COLO668 (cell line): ENCODE results near the gene CAMTA1.
"Not testable (repeated sequence)": the region's sequence is repeated elsewhere in the genome, so short reads cannot be mapped to it uniquely, and the experiment has no call there.

Experiments used
- DNase-seq: peaks from one replicate; lab custom pipeline; 2025; ENCODE audit not compliant: unreplicated experiment; lab: John Stamatoyannopoulos, UW

The CAMTA1 gene

DNA sequence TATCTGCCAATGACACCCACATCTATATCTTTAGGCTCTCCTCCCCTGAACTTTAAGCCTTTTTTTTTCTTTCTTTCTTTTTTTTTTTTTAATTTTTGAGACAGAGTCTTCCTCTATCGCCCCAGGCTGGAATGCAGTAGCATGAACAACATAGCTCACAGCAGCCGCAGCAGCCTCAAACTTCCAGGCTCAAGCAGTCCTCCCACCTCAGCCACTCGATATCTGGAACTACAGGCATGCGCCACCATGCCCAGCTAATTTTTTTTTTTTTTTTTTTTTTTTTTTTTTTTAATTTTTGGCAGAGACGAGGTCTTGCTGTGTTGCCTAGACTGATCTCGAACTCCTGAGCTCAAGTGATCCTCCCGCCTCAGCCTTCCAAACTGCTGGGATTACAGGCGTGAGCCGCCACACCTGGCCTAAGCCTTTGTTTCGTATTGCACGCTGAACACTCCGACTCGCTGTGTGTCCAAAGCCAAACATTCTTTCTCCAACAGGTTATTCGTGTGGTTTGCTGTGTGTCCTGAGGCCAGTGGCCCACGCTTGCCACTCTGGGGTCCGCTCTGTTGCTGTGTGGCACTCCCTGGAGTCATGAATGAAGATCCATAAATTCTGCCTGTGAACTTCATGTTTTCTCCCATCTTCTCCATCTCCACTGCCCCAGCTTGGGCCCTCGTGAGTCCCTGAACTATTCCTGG lies 119.4 kb downstream of the CAMTA1 start:
- DNase-seq: no peak

DNA sequence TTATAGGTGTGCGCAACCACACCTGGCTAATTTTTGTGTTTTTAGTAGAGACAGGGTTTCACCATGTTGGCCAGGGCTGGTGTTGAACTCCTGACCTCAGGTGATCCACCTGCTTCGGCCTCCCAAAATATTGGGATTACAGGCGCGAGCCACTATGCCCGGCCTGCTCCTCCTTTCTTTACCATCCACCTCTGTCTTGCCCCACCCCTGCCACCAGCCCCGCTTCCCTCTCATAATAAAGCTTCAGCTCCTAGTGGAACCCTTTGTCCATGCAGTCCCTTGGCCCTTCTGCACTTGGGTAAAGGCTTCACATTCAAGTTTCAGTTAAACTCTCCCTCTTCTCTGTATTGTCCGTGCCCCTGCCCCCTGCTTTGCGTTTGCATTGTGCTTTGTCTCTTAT lies 120.1 kb downstream of the CAMTA1 start:
- no peak for DNase-seq

DNA sequence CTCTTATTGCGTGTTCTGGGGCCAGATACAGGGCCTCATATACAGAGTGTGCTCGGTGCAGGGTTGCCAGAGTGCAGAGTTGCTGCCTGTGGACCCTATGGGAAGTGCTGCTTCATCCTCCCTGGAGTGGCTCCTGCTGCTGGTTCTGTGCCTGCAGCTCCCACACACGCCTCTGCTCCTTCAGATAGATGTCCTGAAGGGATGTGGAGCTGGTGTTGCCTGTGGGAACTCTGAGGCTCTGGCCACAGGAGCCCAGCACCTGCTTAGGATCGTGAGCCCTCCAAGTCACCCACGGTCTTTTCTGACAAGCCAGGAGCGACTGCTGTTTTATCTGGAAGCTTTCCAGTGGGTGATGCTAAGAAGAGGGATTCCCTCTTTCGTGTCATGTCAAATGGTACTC lies 120.5 kb downstream of the CAMTA1 start:
- no peak for DNase-seq

DNA sequence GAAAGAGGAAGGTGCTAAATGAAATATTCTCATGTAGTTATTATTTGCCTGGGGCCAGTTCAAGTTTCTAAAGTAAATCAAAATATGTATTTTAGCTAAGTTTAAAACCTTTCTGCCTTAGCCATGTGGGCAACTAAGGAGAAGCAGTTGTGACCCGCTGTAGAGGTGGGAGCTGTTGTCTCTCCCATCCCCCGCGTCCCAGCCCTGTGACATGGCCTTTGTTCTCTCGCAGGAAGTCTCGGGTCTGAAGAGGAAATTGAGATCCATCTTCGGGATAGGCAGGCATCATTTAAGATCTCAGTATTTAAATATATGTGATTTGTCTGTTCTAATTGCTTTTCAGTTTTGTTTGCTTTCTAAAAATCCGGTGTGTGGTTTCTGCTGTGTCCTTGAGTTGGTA lies 121.5 kb downstream of the CAMTA1 start:
- DNase-seq: no peak

DNA sequence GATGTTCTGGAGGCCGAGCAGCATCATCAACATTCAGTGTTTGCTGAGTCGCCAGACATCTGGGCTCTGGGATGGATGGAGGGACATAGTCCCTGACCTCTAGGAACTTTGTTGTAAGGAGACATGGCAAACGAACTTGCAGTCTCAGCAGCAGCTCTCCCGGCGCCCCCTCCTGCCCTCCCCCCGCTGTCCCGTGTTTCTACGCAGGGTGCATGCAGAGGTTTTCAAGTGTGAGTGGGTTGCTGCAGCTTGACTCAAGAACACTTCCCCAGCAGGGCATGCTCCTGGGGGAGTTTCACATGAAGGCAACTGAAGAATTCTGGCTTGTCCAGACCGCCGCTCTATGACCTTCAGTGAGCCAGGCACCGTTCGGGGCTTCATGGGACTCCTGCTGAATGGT lies 121.9 kb downstream of the CAMTA1 start:
- no peak for DNase-seq

DNA sequence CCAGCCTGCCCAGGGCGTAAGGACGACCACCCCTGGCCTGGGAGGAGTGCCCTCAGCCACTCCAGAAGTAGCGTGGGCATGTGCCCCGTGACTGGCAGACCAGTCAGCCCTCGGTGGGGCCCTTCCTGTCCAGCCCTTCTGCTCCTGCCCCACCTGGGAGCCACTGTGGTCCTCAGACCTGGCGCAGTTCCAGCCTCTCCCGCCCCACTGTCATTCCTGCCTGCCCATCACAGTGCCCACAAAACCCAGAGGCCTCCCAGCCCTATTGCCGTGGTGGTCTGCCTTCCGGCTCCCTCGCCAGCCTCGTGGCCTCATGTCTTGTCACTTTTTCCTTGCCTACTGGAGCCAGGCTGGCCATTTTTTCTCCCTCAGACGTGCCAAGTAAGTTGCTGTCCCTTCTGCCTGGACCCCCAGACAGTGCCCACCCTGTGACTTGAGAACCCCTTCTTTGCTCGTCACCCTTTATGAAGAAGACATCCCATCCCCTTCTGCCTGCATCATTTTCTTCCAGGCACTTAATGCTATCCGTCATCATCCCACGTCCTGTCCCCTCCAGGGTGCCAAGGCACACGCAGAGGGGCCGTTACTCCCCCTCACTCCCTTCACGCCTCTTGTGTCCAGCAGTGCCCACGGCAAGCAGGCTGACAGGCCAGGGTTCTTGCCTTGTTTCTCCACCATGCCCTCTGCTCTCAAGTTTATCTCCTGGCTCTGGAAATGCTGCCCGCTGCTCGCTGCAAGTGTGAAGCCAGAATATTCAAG lies 122.6 kb downstream of the CAMTA1 start:
- DNase-seq: no peak

DNA sequence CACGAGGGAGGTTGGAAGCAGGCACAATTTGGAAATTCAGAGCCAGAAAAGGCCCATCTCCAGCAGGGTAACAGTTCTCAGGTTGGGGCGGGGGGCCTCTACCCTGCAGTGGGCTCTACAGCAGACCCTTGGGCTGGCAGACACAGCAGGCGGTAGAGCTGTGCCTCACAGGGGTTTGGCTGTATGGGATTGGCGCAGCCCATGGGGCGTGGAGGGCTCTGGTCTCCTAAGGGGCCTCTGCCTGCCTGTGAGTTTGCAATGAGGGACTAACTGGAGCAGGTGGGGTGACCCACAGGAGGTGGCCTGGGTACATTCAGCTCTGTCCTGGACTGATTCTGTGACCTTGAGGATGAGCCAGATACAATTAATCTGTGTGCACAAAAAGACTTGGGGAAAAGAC lies 124.1 kb downstream of the CAMTA1 start:
- no peak for DNase-seq

DNA sequence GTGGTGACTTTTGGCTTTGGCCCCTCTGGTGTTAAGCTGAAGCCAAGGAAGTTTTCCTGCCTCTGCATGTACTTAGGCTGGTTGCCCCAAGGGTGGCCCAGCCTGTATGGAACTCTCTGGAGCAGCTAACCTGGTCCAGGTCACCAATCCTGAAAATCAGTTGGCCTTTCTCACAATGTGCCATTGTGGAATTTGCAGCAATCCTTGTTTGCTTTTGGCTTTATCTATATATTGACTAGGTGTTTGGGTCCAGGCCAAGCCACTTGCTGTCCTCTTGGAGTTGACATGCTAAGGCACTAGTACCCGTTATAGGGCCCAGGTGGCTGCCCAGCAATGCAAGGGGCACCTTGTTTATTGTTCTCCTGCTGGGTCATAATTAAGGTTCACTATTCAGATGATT lies 124.6 kb downstream of the CAMTA1 start:
- no peak for DNase-seq

DNA sequence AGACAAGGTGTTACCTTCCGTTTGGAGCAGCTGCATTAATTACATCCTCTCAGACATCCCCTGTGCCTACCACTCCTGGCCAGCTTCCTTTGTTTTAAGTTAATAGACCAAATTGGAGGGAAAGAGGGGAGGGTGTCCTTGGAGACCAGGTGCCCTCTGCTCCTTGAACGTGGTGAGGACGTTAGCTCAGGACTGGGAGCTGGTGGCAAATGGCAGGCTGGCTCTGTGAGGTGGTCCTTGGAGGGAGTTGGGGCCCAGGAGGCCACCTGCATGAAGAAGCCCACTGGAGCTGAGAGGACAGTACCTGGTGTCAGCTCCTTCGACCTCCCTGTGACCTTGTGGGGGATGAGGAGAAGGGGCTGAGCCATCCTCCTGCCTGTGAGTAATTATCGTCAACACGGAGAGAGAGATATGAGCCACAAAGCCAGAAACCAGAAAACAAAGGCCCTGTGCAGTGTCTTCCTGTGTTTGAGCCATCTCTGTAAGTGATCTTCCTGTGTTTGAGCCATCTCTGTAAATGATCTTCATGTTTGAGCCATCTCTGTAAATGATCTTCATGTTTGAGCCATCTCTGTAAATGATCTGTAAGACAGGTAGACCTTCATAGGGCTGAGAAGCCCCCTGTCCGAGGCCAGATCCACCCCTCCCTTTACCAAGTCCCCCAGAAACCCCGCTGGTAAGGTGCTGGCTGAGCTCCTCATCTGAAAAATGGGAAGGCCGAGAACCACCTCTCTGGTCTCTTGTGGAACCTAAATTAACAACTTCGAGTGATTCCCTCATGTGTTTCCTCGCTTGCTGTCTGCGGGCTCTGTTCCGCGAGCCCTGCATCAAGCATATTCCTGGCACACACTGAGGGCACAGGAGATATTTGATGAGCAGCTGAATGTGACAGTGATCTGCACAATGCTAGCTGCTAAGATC lies 126.0 kb downstream of the CAMTA1 start:
- no peak for DNase-seq

DNA sequence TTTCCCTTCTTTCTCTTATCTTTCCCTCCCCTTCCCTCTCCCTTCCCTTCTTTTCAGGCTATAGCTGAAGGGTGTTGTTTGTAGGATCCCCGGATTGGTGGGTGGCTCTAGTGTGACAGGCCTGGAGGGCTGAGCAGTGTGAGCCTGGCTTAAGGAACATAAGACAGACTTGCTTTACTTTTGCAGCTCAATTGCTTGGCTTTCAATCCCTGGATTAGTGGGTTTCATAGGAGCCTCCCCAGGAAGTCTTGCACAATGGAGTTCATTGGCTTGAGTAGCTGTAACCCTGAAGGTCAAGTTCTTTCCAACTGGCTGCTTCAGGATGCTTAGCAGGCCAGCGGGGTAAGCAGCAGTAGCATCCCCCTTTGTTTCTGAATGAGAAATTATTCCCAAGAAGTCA lies 126.7 kb downstream of the CAMTA1 start:
- no peak for DNase-seq

DNA sequence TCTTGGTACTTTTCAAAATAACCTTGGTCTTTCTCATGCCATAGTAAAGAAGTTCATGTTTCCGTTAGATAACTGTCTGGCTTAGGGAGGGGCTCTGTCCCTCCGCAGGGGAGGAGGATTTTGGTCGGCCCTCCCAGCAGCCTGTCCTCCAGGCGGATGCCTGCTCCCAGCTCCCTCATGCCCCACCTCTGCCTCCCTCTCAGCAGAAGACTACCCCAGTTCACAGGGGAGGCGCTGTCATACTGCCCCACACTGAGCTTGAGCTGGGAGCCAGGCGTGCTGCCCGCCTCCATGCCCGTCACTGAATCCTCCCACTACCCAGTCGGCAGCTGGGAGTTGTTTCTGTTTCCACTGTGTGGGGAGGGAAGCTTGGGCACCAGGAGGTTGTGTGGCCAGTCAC lies 127.3 kb downstream of the CAMTA1 start:
- DNase-seq: no peak

DNA sequence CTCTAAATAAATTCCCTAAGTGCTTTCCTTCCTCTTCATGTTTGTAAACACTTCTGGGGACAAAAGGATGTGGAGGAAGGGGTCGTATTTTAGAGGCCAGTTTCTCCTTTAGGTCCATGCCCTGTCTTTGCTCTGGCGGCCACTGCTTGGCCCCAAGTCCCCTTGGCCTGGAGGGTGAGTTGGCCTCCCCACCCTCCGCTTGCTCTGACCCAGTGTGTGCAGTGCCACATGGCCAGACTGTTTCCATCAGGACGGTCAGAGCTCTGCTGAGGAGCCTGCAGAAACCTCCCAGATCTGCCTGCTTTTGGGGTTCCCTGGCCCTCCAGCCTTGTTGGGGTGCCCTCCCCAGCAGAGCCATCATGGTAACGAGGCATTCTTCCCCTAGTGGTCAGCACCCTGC lies 127.8 kb downstream of the CAMTA1 start:
- no peak for DNase-seq

DNA sequence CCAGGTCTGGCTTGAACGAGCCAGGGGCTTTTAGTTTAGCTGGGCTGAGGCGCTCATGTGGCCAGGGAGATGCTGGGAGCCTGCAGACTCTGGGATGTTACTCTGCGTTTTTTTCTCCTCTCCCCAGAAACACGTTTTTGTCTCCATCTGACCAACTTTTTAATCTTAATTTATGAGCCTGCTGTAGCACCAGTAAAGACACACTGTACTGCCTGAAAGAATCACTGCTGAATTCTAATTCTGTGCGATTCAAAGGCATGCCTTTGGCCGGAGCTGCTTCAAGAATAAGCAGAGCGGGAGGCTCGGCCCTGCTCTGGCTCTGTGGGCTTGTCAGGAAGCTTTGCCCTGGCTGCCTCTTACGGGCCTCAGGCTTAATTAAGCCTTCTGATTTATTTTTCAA lies 129.5 kb downstream of the CAMTA1 start:
- DNase-seq: no peak

DNA sequence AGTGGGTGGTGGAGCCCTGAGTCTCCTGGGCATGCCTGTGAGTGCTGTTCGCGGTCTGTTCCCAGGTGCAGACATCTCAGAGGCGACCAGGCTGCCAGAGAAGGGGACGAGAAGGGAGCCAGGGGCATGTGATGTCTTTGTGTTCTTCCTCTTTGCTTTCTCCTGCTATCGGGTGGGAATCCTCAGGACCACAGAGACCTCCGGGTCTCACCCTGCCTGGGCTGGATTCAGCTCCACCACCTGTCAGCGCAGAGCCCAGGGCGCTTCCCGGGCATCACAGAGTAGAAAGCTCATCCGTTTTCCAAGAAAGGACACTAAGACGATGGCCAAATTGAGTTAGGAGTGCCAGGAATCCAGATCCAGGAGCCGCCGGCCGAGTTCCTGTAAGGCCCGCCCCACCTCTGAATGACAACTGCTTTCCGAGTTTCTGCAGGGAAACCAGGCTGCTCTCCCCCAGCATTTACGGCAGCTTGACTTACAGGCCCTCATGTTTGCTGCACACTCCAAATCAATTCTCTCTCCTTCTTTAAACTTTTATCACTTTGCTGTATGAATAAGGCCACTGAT lies 130.8 kb downstream of the CAMTA1 start:
- DNase-seq: no peak

DNA sequence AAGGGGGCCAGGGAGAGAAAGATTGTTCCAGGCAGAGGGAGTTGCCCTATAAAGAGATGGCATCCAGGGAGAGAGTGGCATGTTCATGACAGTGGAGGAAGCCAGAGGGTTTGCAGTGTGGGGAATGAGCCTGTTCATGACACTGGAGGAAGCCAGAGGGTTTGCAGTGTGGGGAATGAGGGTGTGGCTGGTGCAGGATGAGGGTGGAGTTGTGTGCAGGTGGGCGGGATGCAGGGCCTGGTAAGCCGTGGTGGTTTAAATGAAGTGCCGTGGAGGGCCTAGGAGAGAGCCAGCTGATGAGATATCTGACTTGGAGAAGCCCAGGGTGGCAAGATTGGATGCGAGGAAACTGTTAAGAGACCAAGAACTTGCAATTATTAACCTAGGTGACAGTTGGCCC lies 131.8 kb downstream of the CAMTA1 start:
- DNase-seq: no peak

DNA sequence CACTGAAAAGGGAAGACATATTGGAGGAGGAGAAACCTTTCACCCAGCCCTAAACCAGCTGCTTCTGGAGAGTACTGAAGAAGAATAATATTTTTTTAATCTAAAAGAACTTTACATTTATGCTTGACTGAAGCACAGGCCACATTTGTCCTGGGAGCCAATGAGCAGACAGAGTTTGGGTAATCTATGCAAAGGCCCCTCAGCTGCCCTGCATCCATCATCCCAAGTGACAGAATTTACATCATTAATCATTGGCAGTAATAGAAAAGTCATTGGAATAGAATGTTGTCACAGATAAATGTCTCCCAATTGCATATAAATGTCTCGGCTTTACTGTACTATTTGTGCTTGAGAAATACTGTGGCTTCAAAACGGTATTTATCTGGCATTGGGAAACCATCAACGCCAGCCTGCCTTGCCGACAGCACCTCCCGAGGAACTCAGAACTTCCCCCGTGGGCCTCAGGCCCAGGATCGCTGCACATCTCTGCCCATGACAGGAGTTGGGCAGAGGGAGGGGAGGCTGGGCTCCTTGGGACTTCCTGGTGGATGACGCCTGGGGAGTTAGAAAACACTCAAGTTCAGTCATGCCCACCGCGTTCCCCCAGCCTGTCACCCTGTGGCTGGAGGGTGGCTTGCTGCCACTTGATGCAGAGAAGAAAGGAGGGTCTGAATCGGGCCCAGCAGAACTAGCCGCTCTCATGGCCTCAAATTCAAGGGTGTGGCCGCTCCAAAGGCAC lies 133.1 kb downstream of the CAMTA1 start:
- no peak for DNase-seq

DNA sequence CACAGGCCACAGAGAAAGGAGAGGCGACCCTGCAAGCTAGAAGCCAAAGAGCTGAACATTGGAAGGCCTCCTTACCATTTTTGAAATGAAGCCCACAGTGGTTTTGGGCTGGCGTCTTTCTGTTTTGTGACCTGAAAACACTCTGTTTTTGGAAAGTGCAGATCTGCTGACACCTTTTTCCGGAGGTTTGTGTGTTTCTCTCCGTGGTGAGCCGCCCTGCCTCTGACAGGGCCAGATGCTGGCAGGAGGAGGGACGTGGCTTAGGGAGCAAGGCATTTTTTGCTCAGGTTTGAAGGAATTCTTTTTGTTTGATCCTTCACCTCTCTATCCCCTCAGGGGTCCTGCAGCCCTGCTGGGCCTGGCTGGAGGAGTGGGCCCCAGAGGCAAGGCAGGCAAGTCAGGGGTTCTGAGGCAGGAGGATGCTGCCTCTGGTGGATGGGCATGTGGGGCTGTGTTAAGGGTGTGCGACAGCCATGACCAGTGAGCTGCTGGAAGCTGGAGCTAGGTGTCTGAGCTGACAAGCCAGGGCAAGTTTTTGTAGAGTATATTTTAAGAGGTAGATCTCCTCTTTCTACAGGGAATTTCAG lies 133.8 kb downstream of the CAMTA1 start:
- DNase-seq: no peak

DNA sequence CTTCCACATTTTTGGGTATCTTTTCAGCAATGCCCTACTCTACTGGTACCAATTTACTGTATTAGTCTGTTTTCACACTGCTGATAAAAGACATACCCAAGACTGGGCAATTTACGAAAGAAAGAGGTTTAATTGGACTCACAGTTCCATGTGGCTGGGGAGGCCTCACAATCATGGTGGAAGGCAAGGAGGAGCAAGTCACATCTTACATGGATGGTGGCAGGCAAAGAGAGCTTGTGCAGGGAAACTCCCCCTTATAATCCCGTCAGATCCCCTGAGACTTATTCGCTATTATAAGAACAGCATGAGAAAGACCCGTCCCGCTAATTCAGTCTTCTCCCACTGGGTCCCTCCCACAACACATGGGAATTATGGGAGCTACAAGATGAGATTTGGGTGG lies 136.3 kb downstream of the CAMTA1 start:
- not testable (repeated sequence) for DNase-seq

DNA sequence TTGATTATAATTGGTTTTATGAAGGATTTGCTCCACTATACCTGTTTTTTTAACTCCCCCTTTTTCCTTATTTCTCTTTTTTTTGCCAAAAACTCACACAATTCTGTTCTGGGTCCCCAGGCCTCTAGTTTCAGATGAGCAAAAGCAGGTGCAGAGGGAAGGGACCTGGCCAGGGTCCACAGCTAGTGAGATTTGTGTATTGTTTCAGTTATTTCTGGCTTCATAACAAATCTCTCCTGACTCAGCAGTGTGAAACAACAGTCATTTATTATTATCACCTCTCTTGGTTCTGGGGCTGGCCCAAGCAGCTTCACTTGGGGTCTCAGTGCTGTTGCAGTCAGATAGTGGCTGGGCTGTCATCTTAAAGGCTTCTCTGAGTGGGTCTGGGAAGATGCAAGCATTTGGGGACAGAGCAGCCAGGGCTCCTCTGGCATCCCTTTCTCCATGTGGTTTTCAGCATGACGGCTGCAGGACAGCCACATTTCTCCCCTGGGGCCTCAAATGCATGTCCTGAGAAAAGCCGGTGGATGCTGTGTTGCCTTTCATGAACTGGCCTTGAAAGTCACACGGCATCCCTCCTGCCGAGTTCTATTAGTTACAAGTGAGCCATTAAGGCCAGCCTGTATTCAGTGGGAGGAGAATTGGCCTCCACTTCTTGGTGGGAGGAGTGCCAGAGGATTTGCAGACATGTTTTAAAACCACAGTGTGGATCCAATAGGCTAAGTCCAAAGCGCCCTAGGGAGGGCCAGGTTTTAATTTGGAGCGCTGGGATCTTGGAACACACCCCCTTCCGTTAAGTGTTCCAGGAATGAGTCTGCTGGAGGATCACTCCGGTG lies 137.1 kb downstream of the CAMTA1 start:
- no peak for DNase-seq
